OCI-LY7 (cell line): ENCODE measurements around the gene PCDHGA1. TPM values are rescaled to one million over a fixed set of nuclear protein-coding genes. Genes with fewer than 3 reads are reported as not detected.

Experiments used
- BruUV-seq: library from RNA; stranded (reverse); fragments of 400-500 nt; replicated peaks from 2 replicates; lab custom pipeline; 2021; lab: Mats Ljungman, UMichigan
- CTCF ChIA-PET: fragments of 300-600 bp; sonication (Branson Sonifier 250); formaldehyde crosslinking; loops from one replicate; lab custom pipeline; 2022; ENCODE audit warnings: antibody characterized with exemption; ENCODE audit not compliant: unreplicated experiment; lab: Charles Lee
- POLR2A ChIA-PET: fragments of 300-600 bp; sonication (Branson Sonifier 250); formaldehyde crosslinking; loops from one replicate; lab custom pipeline; 2022; ENCODE audit warnings: antibody characterized with exemption; lab: Charles Lee
- DNase-seq: peaks from one replicate; pipeline ENCODE4 v3.0.0-alpha.2; 2015; ENCODE audit warnings: low spot score
- H2AFZ ChIP-seq: fragments of 200-600 bp; sonication (generic), shearing (Covaris generic); 2 replicates; pipeline ENCODE4 v1.6.1; 2014; ENCODE audit warnings: mild to moderate bottlenecking, antibody characterized with exemption, low read length, moderate library complexity
- H3K27ac ChIP-seq: fragments of 200-600 bp; sonication (generic); 2 replicates; pipeline ENCODE4 v1.5.1; 2014; ENCODE audit warnings: mixed run types, low read depth, mild to moderate bottlenecking, moderate library complexity, low read length, inconsistent platforms; ENCODE audit not compliant: poor library complexity, severe bottlenecking
- H3K36me3 ChIP-seq: fragments of 200-600 bp; sonication (generic); 2 replicates; pipeline ENCODE4 v1.6.1; 2014; ENCODE audit warnings: mild to moderate bottlenecking, antibody characterized with exemption, low read length, moderate library complexity, mixed read lengths; ENCODE audit not compliant: insufficient read depth
- H3K4me1 ChIP-seq: fragments of 200-600 bp; sonication (generic); 2 replicates; pipeline ENCODE4 v1.5.1; 2014; ENCODE audit warnings: mild to moderate bottlenecking, low read length; ENCODE audit not compliant: insufficient read depth, poor library complexity, severe bottlenecking
- H3K4me2 ChIP-seq: fragments of 200-600 bp; sonication (generic); 2 replicates; pipeline ENCODE4 v1.6.1; 2014; ENCODE audit warnings: mild to moderate bottlenecking, low read length
- H3K4me3 ChIP-seq: fragments of 200-600 bp; sonication (generic); 2 replicates; pipeline ENCODE4 v1.5.1; 2014; ENCODE audit warnings: mild to moderate bottlenecking, low read depth, low read length; ENCODE audit not compliant: poor library complexity, severe bottlenecking
- H3K79me2 ChIP-seq: fragments of 200-600 bp; sonication (generic); 2 replicates; pipeline ENCODE4 v1.6.1; 2016; ENCODE audit warnings: low read depth, mild to moderate bottlenecking, low read length, moderate library complexity, mixed read lengths; ENCODE audit not compliant: insufficient read depth
- H3K9me2 ChIP-seq: fragments of 200-600 bp; sonication (generic); 2 replicates; pipeline ENCODE4 v1.6.1; 2016; ENCODE audit warnings: mild to moderate bottlenecking, low read length, mixed read lengths; ENCODE audit not compliant: insufficient read depth
- H3K9me3 ChIP-seq: fragments of 200-600 bp; sonication (generic); 2 replicates; pipeline ENCODE4 v1.6.1; 2014; ENCODE audit warnings: mild to moderate bottlenecking, mixed run types, low read length, mixed read lengths
- H4K20me1 ChIP-seq: fragments of 200-600 bp; sonication (generic); 2 replicates; pipeline ENCODE4 v1.6.1; 2014; ENCODE audit warnings: mild to moderate bottlenecking, antibody characterized with exemption, low read length, moderate library complexity, mixed read lengths; ENCODE audit not compliant: insufficient read depth
- CTCF ChIP-seq: fragments of 200-600 bp; sonication (generic); conservative IDR thresholded peaks from 2 replicates; pipeline ENCODE4 v1.5.1; 2014; ENCODE audit warnings: mild to moderate bottlenecking, antibody characterized with exemption, low read length, moderate library complexity, mixed read lengths
- EZH2phosphoT487 ChIP-seq: fragments of 200-600 bp; sonication (generic); IDR thresholded peaks from 2 replicates; pipeline ENCODE4 v1.6.1; 2018; ENCODE audit warnings: low read depth, borderline replicate concordance, mild to moderate bottlenecking, mixed run types, antibody characterized with exemption, low read length, moderate library complexity, mixed read lengths
- intact Hi-C: fragments of 100-400 bp; cut with micrococcal nuclease; formaldehyde crosslinking; loops from one replicate; pipeline ENCODE4 v1.10.0; 2022; ENCODE audit not compliant: unreplicated experiment
- total RNA-seq, 2 experiments: library from RNA; depleted of rRNA in 1 of 2; stranded (reverse); fragments of >200 nt in 1 of 2; shearing (Covaris generic) in 1 of 2; gene quantifications; 2 replicates each; pipeline ENCODE4 v1.2.3, GENCODE V29; 2014 to 2022

PCDHGA1 gene
- total RNA-seq, 2 experiments from 2014 or later, result 1.3 to 1.9 TPM

GRCh38 chr5:141547921-141548320 lies 217.6 kb downstream of the PCDHGA1 start:
- Histone ChIP-seq H3K36me3 (peaks cover 68% of the 10 kb centered on the region), H3K4me3 (no peak overlapping the region), H4K20me1 (no peaks in the 10 kb centered on the region), H3K27ac (no peak overlapping the region), H2AFZ (no peak overlapping the region), H3K9me3 (0 out of 2 replicates have a peak, but pooled peaks cover 6% of the 10 kb centered on the region), H3K4me2 (no peak overlapping the region), H3K4me1 (peaks cover 20% of the 10 kb centered on the region), H3K9me2 (no peaks in the 10 kb centered on the region), H3K79me2 (peaks cover 3% of the 10 kb centered on the region; the same call in 1 of the 2 replicates)
- CTCF ChIA-PET, result no interaction called here
- BruUV-seq, result no TSS peak
- no peak for DNase-seq
- POLR2A ChIA-PET, result interaction anchor here (0.5 to 1.2 kb wide), 5 partner anchors 12 to 219 kb away, joined by 3 to 4 read pairs (median 4); no protein-coding TSS in a partner anchor
- no peak for TF ChIP-seq CTCF
- no peak for TF ChIP-seq EZH2phosphoT487
- intact Hi-C loops, result no loop called here

GRCh38 chr5:141557681-141558136 lies 227.4 kb downstream of the PCDHGA1 start:
- H3K9me3 ChIP-seq, result no peaks in the 10 kb centered on the region
- H3K4me1 ChIP-seq, result peaks cover 30% of the 10 kb centered on the region
- no peak overlapping the region for H3K4me3 ChIP-seq
- peak; percentile 86 for DNase-seq
- no peaks in the 10 kb centered on the region for H3K9me2 ChIP-seq
- intact Hi-C loops, result loop anchor here (1.0 to 5.0 kb wide), 7 partner anchors 27 to 185 kb away; partner anchors contain the start of genes PCDHGA6, PCDHGB3, PCDHGB7 and PCDHGC3
- CTCF ChIA-PET, result interaction anchor here (0.7 to 2.0 kb wide), 14 partner anchors 10 to 237 kb away, joined by 3 to 20 read pairs (median 4); partner anchors contain the start of genes PCDHGA10, PCDHGA11, PCDHGA12 and PCDHGB2
- H3K36me3 ChIP-seq, result peaks cover 58% of the 10 kb centered on the region
- POLR2A ChIA-PET, result interaction anchor here (0.7 to 3.0 kb wide), 10 partner anchors 29 to 160 kb away, joined by 3 to 13 read pairs (median 6); partner anchors contain the start of genes PCDHGA11, PCDHGB5 and PCDHGC3
- no TSS peak for BruUV-seq
- H2AFZ ChIP-seq, result peak overlapping the region; percentile 60; the same call in 1 of the 2 replicates
- H4K20me1 ChIP-seq, result no peaks in the 10 kb centered on the region
- H3K4me2 ChIP-seq, result peak overlapping the region; percentile 34; the same call in 1 of the 2 replicates
- no peaks in the 10 kb centered on the region for H3K79me2 ChIP-seq
- TF ChIP-seq CTCF (peak; percentile 99), EZH2phosphoT487 (no peak)
- peak overlapping the region; percentile 36 for H3K27ac ChIP-seq
